ENCODE results near the gene PIK3CG.
A peak's percentile ranks its signal among the peaks of the same experiment; 100 is the strongest.
"Not testable (repeated sequence)": the region's sequence is repeated elsewhere in the genome, so short reads cannot be mapped to it uniquely, and the experiment has no call there.

The PIK3CG gene

DNA sequence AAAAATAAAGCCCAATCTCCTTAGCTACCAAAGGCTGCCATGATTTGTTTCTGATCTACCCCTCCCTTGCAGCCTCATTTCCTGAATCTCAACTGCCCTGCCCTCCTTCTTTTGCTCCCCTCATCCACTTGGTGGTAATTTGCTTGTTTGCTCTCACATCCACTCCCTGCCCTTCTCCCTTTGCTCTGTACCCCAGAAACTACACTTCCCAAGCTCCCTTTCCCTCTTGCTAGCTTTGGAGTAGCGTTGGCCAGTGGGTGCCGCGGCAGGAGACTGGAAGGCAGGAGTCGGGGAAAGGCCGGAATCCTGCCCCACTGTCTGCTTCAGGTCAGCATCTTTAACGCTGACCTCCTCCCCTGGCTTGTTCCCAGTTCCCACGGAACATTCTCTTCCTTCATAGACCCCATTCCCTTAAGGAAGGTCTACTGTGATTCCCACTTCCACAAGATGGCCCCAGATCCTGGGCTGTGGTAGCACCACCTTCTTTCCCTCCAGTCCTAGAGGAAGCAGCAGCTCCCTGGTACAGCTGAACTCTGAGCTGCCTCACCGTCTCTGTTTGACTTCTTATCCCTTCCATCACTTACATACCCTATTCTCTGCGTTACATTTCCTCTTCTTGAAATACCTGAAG is 79.1 kb downstream of the PIK3CG start:
- no peak for DNase-seq

DNA sequence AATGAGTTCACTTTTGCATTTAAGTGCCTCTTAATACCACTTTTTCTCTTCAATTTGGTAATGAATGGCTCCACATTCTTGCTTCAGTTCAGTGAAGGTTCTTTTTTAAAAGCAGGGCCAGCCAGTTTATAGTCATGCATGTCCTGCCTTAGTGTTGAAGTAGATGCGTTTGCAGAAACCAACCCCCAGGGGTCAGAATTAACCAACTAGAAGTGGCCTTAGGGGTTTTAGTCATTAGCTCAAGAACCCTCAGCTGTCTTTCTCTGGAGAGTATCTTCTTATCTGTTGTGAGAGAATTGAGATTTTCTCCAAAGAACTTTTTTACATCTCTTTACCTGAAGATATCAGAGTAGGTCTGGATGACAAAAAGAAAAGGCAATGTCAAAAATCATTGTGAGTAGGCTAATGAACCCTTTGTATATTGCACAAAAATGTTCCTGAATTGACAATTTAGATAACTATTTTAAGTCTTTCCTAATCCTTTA is 82.2 kb downstream of the PIK3CG start:
- DNase-seq: peak; percentile 49

DNA sequence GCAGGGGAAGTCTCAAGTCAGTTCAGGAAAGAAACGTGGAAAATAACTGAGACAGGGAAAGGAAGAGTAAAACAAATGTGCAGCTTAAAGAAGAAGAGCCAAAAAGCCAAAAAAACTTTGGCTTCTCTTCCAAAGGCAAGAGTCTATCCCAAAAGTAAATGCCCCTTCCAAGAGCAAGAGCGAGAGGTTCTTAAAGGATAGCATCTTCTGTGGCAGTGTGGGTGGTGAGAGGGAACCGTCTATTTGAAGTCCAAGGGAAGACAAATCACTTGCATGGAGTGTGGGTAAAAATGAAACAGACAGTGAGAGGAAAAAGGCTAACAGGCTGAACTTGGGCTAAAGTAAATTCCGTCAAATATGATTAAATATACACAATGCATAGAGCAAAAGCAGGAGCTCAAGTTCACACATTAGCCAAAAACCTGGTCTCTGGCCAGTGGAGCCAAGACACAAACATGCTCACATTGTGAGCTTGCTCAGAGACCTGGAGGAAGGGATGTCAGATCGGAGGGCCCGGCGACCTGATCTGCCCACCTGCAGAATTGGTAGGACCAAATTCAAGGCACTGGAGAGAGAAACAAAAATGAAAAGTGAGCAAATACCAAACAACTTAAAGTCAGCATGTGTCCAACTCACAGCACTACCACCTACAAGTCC is 87.0 kb downstream of the PIK3CG start:
- no peak for DNase-seq

DNA sequence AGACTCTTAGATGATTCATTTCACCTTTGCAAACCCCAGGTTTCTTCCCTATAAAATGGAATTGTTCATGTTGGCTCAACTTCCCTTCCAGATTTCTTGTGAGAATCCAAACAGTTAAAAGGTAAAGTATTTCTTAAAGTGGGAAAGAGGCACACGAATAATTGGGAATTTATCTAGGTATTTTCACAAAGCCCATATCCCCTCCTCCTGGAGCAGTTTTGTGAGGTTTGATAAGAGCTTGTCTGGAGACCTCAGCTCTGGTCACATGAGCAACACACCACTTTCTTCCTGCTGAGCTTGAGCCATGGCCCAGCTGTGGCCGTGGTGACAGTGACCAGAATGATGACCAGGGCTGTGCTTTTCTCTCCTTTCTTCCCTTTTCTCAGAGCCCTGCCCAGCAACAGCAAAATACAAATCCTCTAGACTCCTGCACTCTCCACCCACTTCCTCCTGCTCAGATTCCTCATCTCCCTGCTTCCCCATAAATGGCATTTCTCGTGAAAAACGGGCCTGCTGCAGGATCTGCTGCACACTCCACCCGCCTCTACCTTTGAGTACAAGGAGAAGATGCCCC is 87.7 kb downstream of the PIK3CG start:
- peak; percentile 29 for DNase-seq

GRCh38 chr7:106954840-106955239 is 89.8 kb downstream of the PIK3CG start:
- no peak for DNase-seq

GRCh38 chr7:106955857-106956256 is 90.8 kb downstream of the PIK3CG start:
- DNase-seq: not testable (repeated sequence)
